Measurements from ENCODE around the gene RNF8.

RNF8 gene

DNA sequence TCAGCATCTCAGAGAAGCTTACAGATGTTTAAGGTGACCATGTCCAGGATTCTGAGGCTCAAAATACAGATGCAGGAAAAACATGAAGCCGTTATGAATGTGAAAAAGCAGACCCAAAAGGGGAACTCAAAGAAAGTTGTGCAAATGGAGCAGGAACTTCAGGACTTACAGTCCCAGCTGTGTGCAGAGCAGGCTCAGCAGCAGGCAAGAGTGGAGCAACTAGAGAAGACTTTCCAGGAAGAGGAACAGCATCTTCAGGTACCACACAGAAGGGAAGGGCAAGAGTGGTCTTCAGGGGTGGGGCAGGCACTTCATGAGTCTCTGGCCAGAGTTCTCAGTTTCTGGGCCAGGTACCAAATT is 15.2 kb downstream of the RNF8 start:
- ATAC-seq = no peak
- TF ChIP-seq ZC3H10 (CRISPR knock-in tag; IDR thresholded peaks at IDR 0.05) (no peak), TOX (CRISPR knock-in tag; IDR thresholded peaks at IDR 0.05; ENCODE audit: borderline replicate concordance) (no peak), TCF4 (CRISPR knock-in tag; IDR thresholded peaks at IDR 0.05; ENCODE audit: borderline replicate concordance) (no peak), RARB (CRISPR knock-in tag; IDR thresholded peaks at IDR 0.05) (no peak), BACH2 (CRISPR knock-in tag; IDR thresholded peaks at IDR 0.05; ENCODE audit: borderline replicate concordance) (no peak), ZNF8 (CRISPR knock-in tag; IDR thresholded peaks at IDR 0.05) (no peak), ESRRG (CRISPR knock-in tag; IDR thresholded peaks at IDR 0.05) (no peak), ZNF565 (CRISPR knock-in tag; conservative IDR thresholded peaks at IDR 0.05; ENCODE audit: low read depth) (no peak), GLIS3 (CRISPR knock-in tag; IDR thresholded peaks at IDR 0.05) (no peak), OSR1 (CRISPR knock-in tag; IDR thresholded peaks at IDR 0.05) (no peak), CSDC2 (CRISPR knock-in tag; IDR thresholded peaks at IDR 0.05) (no peak), SNAI2 (CRISPR knock-in tag; IDR thresholded peaks at IDR 0.05) (no peak), ZFP30 (CRISPR knock-in tag; IDR thresholded peaks at IDR 0.05) (no peak), PATZ1 (CRISPR knock-in tag; IDR thresholded peaks at IDR 0.05; ENCODE audit: borderline replicate concordance) (no peak), PPARA (CRISPR knock-in tag; IDR thresholded peaks at IDR 0.05; ENCODE audit: borderline replicate concordance) (no peak), ZNF70 (CRISPR knock-in tag; IDR thresholded peaks at IDR 0.05) (no peak), TSHZ2 (CRISPR knock-in tag; IDR thresholded peaks at IDR 0.05) (no peak)

- TF ChIP-seq CREB5 (CRISPR knock-in tag; IDR thresholded peaks at IDR 0.05; ENCODE audit: low read depth) = no peak
- TF ChIP-seq PPARA (CRISPR knock-in tag; IDR thresholded peaks at IDR 0.05; ENCODE audit: borderline replicate concordance) = no peak
- TF ChIP-seq ZNF70 (CRISPR knock-in tag; IDR thresholded peaks at IDR 0.05) = no peak
- TF ChIP-seq TOX (CRISPR knock-in tag; IDR thresholded peaks at IDR 0.05; ENCODE audit: borderline replicate concordance) = no peak
- TF ChIP-seq, protein P1, sequence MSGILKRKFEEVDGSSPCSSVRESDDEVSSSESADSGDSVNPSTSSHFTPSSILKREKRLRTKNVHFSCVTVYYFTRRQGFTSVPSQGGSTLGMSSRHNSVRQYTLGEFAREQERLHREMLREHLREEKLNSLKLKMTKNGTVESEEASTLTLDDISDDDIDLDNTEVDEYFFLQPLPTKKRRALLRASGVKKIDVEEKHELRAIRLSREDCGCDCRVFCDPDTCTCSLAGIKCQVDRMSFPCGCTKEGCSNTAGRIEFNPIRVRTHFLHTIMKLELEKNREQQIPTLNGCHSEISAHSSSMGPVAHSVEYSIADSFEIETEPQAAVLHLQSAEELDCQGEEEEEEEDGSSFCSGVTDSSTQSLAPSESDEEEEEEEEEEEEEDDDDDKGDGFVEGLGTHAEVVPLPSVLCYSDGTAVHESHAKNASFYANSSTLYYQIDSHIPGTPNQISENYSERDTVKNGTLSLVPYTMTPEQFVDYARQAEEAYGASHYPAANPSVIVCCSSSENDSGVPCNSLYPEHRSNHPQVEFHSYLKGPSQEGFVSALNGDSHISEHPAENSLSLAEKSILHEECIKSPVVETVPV (CRISPR knock-in tag; IDR thresholded peaks at IDR 0.05) = no peak
- TF ChIP-seq ISL1 (CRISPR knock-in tag; IDR thresholded peaks at IDR 0.05) = no peak
- no peak for TF ChIP-seq PATZ1 (CRISPR knock-in tag; IDR thresholded peaks at IDR 0.05; ENCODE audit: borderline replicate concordance)
- no peak for TF ChIP-seq ZNF8 (CRISPR knock-in tag; IDR thresholded peaks at IDR 0.05)
- TF ChIP-seq TSHZ2 (CRISPR knock-in tag; IDR thresholded peaks at IDR 0.05) = no peak
- no peak for TF ChIP-seq TCF4 (CRISPR knock-in tag; IDR thresholded peaks at IDR 0.05; ENCODE audit: borderline replicate concordance)
- no peak for TF ChIP-seq ESRRG (CRISPR knock-in tag; IDR thresholded peaks at IDR 0.05)
- TF ChIP-seq SNAI2 (CRISPR knock-in tag; IDR thresholded peaks at IDR 0.05) = no peak
- ATAC-seq = no peak
These were observed 15.8 kb downstream of the RNF8 start for GRCh38 chr6:37369321-37370201.
